HG03159 (cell line): ENCODE data around the gene B4GALT2.
A peak's percentile ranks its signal among the peaks of the same experiment; 100 is the strongest.

Source experiments
- ATAC-seq: cut with Tn5 transposase; IDR thresholded peaks from one replicate; pipeline ENCODE4 v1.9.1; 2021; ENCODE audit warnings: mild to moderate bottlenecking, moderate library complexity; ENCODE audit not compliant: unreplicated experiment

Gene B4GALT2

DNA sequence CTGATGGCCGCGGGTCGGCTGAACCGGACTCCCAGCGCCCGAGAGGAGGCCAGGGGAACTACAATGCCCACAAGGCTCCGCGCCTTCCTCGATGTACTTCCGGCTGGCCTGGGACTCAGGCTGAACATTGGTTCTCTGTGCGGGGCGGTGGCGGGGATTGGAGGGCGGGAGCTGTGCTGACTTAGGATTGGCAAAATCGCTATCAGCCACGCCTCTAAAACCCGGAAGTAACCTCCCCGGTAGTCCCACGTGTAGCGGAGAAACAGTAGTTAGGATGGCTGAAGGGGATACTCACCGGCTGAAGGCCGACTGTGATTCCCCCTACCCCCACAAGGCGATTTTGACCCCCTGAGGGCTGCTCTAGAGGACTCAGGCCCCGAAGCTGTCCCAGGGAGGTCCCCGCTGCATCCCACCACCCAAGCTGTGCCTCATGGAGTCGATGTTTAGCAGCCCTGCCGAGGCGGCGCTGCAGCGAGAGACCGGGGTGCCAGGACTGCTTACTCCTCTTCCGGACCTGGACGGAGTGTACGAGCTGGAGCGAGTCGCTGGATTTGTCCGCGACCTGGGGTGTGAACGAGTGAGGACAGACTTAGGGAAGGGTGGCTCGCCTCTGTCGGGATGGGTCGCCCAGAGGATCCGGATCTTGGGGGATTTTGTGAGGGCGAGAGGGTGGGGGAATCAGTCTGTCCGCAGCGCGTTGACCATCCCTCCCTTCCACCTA lies 9.1 kb upstream of the B4GALT2 start, which contains the start of gene DPH2:
TSS of gene DPH2 (plus strand) at position 265 of the 721 bp plus-strand sequence. CDS start at position 431, 166 bp downstream.
- ATAC-seq, result peak; percentile 82

- no peak for ATAC-seq
Observed at GRCh38 chr1:43970502-43970901, 8.5 kb upstream of the B4GALT2 start.

DNA sequence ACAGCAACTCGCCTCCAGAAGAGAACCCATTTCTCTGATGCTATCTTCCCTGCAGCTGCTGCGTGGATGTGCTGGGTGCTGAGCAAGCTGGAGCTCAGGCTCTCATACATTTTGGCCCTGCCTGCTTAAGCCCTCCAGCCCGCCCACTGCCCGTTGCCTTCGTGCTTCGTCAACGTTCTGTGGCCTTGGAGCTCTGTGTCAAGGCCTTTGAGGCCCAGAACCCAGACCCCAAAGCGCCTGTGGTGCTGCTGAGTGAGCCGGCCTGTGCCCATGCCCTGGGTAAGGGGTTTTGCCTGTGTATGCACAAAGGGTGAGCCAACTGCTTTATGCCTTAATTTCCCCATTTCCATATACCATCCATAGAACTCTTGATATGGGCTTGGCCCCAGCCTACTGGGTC lies 8.1 kb upstream of the B4GALT2 start:
- no peak for ATAC-seq

DNA sequence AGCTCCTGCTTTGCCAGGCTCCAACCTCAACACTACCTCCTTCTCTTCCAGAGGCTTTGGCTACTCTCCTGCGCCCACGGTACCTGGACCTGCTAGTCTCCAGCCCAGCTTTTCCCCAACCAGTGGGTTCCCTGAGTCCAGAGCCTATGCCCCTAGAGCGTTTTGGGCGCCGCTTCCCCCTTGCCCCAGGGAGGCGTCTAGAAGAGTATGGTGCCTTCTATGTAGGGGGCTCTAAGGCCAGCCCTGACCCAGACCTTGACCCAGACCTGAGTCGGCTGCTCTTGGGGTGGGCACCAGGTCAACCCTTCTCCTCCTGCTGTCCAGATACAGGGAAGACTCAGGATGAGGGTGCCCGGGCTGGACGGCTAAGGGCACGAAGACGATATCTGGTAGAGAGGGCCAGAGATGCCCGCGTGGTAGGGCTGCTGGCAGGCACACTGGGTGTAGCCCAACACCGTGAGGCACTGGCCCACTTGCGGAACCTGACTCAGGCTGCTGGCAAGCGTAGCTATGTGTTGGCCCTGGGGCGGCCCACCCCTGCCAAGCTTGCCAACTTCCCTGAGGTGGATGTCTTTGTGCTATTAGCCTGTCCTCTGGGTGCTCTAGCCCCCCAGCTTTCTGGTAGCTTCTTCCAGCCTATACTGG lies 7.6 kb upstream of the B4GALT2 start:
- no peak for ATAC-seq

- no peak for ATAC-seq
Observed at GRCh38 chr1:43973981-43974442, 5.0 kb upstream of the B4GALT2 start.

GRCh38 chr1:43974443-43975248 lies 4.4 kb upstream of the B4GALT2 start, which contains the start of gene ATP6V0B:
Gene ATP6V0B (plus strand): TSS chr1:43974960. CDS start chr1:43975041, 81 bp downstream.
- peak; percentile 65 for ATAC-seq

DNA sequence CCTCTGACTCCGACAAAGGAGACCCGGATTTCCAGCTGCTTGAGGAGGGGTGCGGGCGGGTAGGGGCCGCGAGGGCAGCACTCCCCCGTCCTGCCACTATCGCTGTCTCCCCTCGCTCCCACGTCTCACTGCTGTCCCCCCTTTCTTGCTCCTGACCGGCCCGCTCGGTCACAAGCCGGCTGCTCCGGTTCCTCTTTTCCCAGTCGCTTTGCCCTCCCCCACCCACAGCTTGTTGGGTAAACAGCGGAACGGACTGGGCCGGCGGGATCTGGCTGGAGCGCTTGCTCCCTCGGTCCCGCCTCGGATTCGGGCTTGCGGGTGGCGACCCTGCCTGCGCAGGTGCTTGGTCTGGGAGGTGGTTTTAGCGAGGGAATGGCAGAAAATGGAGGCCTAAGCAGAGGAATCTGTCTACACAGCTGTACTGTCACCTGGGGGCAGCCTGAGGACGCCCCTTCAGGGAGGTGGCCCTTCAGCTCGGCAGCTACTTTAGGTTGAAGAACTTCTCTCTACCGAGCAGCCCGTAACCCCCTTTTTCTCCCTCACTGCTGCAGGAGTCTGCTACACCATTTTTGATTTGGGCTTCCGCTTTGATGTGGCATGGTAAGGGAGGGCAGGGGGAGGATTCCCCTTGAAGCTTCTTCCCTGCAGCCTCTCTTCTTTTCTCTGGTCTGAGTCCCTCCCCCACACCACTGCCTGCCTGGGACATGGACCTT lies 3.6 kb upstream of the B4GALT2 start:
- ATAC-seq, result peak; percentile 6

DNA sequence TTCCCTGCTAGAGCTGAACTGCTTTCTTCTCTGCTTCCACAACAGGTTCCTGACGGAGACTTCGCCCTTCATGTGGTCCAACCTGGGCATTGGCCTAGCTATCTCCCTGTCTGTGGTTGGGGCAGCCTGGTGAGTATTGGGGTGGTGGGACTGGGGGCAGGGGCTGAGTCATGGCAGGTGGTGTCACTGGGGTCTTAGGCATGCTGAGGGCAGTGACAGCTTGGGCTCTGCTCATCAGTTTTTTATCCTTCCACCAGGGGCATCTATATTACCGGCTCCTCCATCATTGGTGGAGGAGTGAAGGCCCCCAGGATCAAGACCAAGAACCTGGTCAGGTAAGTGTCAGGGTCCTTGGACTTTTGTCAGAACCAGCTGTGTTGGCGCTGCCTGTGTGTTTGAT lies 3.0 kb upstream of the B4GALT2 start:
- ATAC-seq, result no peak

GRCh38 chr1:43976890-43977289 lies 2.1 kb upstream of the B4GALT2 start:
- no peak for ATAC-seq

GRCh38 chr1:43977376-43978263 lies 1.4 kb upstream of the B4GALT2 start:
- ATAC-seq, result no peak

GRCh38 chr1:43978264-43978550 lies 803 bp upstream of the B4GALT2 start:
- no peak for ATAC-seq

GRCh38 chr1:43979261-43979527 lies 184 bp downstream of the B4GALT2 start:
- ATAC-seq, result no peak

DNA sequence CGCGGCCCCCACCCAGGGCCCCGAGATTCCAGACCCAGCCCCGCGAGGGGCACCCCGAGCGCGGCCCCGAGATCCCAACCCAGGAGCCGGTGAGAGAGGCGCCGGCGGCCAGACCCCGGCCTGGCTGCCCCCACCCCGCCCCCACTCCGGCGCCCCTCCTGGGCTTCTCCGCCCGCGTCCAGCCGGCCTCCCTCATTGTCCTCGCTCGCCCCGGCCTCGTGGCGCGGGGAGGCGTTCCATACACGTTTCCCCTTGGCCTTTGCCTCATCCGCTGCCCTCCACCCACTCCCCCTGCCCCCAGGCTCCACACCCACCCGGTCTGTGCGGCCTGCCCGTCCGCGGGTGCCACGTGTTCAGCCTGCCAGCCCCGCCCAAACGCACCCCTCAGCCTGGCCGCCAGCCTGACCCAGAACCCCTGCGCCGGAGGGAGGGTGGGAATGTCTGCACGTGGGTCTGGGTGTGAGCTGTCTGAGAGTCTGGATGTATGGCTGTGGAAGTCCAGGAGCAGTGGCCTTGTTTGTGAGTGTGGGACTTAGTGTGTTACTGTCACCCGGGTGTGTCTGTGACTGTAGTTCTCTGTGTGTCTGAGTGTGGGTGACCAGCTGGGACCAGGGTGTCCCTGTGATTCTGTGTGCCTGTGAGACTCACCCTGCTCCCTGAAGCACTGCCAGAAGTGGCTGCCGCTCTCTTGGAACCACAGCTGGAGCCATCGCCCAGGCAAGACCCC lies 681 bp downstream of the B4GALT2 start:
- no peak for ATAC-seq

GRCh38 chr1:43980255-43981134 lies 1.5 kb downstream of the B4GALT2 start:
- ATAC-seq, result no peak

DNA sequence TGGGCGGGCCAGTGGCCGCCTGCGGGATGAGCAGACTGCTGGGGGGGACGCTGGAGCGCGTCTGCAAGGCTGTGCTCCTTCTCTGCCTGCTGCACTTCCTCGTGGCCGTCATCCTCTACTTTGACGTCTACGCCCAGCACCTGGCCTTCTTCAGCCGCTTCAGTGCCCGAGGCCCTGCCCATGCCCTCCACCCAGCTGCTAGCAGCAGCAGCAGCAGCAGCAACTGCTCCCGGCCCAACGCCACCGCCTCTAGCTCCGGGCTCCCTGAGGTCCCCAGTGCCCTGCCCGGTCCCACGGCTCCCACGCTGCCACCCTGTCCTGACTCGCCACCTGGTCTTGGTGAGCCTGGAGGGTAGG lies 2.1 kb downstream of the B4GALT2 start:
- no peak for ATAC-seq

DNA sequence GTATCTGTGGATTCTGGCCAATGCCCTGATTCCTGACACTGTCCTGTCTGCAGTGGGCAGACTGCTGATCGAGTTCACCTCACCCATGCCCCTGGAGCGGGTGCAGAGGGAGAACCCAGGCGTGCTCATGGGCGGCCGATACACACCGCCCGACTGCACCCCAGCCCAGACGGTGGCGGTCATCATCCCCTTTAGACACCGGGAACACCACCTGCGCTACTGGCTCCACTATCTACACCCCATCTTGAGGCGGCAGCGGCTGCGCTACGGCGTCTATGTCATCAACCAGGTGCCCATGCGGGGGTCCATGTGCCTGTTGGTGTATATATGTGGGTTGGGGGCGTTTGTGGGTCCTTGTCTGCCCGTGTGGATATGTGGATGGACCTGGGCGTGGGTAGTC lies 2.6 kb downstream of the B4GALT2 start:
- ATAC-seq, result no peak

DNA sequence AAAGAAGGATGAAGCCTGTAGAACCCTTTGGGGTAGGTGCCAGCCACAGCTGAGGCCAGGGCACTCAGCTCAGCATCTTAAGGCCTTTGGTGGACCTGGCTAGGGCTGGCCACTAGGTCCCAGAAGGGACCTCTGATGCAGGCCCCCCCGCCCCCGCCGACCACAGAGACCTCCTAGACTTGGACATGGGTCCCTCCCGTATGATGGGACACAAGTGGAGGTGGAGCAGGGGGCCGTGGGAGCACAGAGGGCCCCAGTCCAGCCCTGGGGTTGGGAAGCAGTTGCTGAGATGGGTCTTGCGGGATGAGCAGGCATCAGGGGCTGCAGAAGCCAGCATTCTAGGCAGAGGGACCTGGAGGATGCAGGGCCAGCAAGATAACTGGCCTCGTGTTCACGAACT lies 3.2 kb downstream of the B4GALT2 start:
- no peak for ATAC-seq

GRCh38 chr1:43982808-43983207 lies 3.8 kb downstream of the B4GALT2 start:
- ATAC-seq, result no peak
